Brain microvascular endothelial cell (primary cell): ENCODE measurements around the gene ATP8A2.

ENCODE experiments used
- DNase-seq: peaks from one replicate; pipeline ENCODE4 v3.0.0-alpha.2; 2020
- H3K27ac ChIP-seq: fragments of 250-450 bp; sonication (Bioruptor Pico); 2 replicates; pipeline ENCODE4 v1.5.1; 2020; ENCODE audit warnings: mild to moderate bottlenecking, moderate library complexity
- H3K27me3 ChIP-seq: fragments of 250-450 bp; sonication (Bioruptor Pico); replicated peaks from 2 replicates; pipeline ENCODE4 v1.5.1; 2020; ENCODE audit warnings: mild to moderate bottlenecking
- H3K36me3 ChIP-seq: fragments of 250-450 bp; sonication (Bioruptor Pico); replicated peaks from 2 replicates; pipeline ENCODE4 v1.5.1; 2020; ENCODE audit warnings: mild to moderate bottlenecking
- H3K4me3 ChIP-seq: 2 replicates; pipeline ENCODE4 v1.5.1; 2011; ENCODE audit warnings: low read depth, mild to moderate bottlenecking, control low read depth, low read length, moderate library complexity
- in situ Hi-C: cut with HindIII; loops from 2 replicates; pipeline ENCODE4 v1.10.0; 2017; ENCODE audit warnings: low sequenced_read_pairs, low pct_ligation_motif_present
- TF ChIP-seq, protein P1 (sequence below): IDR thresholded peaks from 2 replicates; pipeline ENCODE4 v1.5.1; 2011; ENCODE audit warnings: low read depth, mild to moderate bottlenecking, moderate library complexity, low read length, control low read depth, inconsistent platforms; ENCODE audit errors: missing control alignments

The ATP8A2 gene

DNA sequence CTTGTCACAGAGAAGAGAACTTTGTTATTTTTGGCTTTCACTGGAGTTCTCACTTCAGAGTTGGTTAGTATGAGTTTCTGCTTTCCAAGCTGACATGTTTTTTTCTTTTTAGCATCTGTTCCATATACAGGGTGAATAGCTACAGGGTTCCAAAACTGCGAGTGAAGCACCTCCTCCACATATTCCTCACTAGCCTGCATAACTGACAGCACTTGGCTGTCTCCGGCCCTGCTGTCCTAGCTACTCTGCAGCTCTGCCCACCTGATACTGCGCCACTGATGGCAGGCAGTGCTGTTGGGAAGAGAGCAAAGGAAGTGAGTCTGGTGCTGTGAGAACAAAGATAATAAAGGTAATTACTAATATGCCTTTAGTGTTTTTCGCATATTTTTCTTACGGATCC, 6.8 kb downstream of the ATP8A2 start:
- Histone ChIP-seq H3K27ac (no peak overlapping the region), H3K4me3 (no peak overlapping the region), H3K27me3 (peaks cover 7% of the 10 kb centered on the region), H3K36me3 (no peaks in the 10 kb centered on the region)
- TF ChIP-seq, protein P1, sequence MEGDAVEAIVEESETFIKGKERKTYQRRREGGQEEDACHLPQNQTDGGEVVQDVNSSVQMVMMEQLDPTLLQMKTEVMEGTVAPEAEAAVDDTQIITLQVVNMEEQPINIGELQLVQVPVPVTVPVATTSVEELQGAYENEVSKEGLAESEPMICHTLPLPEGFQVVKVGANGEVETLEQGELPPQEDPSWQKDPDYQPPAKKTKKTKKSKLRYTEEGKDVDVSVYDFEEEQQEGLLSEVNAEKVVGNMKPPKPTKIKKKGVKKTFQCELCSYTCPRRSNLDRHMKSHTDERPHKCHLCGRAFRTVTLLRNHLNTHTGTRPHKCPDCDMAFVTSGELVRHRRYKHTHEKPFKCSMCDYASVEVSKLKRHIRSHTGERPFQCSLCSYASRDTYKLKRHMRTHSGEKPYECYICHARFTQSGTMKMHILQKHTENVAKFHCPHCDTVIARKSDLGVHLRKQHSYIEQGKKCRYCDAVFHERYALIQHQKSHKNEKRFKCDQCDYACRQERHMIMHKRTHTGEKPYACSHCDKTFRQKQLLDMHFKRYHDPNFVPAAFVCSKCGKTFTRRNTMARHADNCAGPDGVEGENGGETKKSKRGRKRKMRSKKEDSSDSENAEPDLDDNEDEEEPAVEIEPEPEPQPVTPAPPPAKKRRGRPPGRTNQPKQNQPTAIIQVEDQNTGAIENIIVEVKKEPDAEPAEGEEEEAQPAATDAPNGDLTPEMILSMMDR = no peak
- in situ Hi-C loops = no loop called here
- no peak for DNase-seq

DNA sequence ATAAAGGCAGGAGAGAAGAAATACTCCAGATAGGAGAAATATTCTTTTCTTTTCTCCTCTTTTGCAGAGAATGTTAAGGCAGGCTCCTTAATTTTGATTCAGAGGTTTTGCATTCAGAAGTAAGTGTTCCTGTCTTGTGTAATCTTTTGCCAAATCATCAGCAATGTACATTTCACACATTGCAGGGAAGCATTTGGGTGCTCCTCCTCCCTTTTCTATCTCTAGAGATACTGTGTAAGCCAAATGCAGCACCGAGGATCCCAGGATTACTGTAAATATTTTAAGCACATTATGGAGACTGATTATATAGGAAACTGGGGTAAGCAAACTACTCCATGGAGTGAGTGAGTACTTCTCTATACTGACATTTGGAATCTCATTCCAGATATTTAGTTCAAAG, 7.2 kb downstream of the ATP8A2 start:
- TF ChIP-seq, protein P1 = no peak
- H3K27me3 ChIP-seq = peaks cover 2% of the 10 kb centered on the region
- DNase-seq = no peak
- in situ Hi-C loops = no loop called here
- H3K27ac ChIP-seq = no peak overlapping the region
- H3K36me3 ChIP-seq = no peaks in the 10 kb centered on the region
- H3K4me3 ChIP-seq = no peak overlapping the region

DNA sequence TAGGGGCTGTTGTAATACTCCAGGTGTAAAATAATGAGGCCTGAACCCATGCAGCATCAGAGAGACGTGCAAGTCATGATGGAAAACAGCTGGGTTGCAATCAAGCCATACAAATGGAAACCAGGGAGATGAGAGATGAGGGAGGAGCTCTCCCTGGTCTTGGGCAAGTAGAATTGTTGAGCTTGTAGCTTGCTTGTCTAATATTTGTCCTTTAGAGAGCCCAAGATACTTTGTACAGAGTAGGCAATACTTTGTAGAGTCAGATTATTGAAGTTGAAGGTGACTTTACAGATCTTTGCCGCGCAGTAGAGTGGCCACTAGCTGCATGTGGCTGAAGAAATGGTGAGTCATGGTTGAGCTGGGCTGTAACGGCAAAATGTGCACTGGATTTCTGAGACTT, 8.3 kb downstream of the ATP8A2 start:
- Histone ChIP-seq H3K27me3 (no peaks in the 10 kb centered on the region), H3K27ac (no peak overlapping the region), H3K36me3 (no peaks in the 10 kb centered on the region), H3K4me3 (no peak overlapping the region)
- in situ Hi-C loops = no loop called here
- DNase-seq = peak; percentile 14
- TF ChIP-seq, protein P1 = no peak

DNA sequence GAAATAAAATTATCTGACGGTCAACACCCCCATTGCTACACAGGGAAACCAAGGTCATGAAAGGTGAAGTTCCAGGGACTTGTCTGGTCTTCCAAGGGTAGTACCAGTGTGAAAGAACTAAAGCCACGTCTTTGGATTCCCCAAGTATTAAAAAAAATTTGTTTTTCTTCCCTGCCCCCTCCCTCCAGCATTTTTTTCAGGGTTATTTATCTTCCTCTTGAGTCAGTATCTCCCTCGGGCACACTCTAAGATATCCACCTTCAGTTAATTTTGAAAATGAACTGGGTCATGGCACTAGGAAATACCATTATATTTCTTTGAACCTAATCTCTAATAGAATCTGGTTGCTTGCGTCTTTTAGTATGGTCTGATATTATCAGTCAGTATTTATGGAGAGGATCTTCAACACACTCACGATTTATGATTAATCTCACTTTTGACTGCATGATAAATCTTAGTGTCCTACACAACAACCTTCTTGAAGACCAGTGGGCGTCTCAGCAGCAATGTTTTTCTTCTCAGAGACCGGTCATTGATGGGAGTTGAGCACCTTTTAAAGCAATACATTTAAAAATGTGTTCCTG, 9.1 kb downstream of the ATP8A2 start:
- Histone ChIP-seq H3K4me3 (no peak overlapping the region), H3K27ac (no peak overlapping the region), H3K36me3 (no peaks in the 10 kb centered on the region), H3K27me3 (no peaks in the 10 kb centered on the region)
- DNase-seq = no peak
- in situ Hi-C loops = no loop called here
- TF ChIP-seq, protein P1 = no peak

DNA sequence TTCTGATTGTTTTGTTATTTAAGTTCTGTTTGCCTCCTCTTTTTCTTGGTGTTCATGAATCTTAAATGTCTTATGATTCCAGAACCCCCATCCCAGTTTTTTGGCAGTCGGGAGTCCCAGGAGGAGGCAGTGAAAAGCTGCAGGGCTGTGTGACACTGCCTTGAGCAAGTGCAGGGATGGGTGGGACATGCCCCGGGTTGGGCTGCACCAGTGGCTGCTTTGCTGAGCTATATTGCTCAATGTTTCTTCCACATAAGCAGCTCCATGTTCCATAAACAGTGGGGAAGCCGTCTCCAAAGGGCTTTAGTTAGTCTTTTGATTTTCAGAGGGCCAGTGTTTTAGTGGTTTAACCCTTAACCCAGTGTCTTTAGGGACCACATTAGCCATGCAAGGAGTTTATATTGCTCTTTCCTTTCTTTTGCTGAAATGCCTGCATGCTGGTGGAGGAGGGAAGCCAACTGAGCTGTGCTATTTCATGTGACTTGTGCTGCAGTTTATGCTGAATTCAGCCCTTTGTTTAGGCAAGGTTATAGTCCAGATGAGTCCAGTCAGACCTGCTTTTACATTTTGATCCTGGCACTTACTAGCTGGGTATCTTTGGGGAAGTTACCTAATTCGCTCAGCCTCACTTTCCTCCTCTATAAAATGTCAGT, 13.1 kb downstream of the ATP8A2 start:
- DNase-seq = no peak
- TF ChIP-seq, protein P1 = no peak
- no peaks in the 10 kb centered on the region for H3K27me3 ChIP-seq
- H3K4me3 ChIP-seq = no peak overlapping the region
- no peaks in the 10 kb centered on the region for H3K36me3 ChIP-seq
- in situ Hi-C loops = no loop called here
- H3K27ac ChIP-seq = no peak overlapping the region

DNA sequence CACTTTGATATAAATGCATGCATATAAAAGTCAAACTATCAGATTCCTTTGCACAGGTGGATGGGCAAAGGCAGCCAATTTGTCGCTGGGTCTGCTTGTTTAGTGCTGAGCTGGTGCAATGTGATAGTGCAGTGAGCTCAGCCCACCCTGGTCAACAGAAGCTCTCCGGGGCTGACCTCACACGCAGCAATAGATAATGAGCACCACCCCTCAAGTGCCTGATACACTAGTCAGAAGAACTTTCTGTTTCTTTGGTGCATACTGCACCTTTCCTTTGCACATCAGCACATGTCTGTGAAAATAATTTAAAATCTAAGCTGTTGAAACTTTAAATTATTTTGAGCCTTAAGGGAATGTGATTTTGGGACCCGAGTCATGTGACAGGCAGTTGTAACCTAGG, 20.2 kb downstream of the ATP8A2 start:
- in situ Hi-C loops = no loop called here
- DNase-seq = no peak
- Histone ChIP-seq H3K27me3 (no peaks in the 10 kb centered on the region), H3K27ac (no peak overlapping the region), H3K4me3 (no peak overlapping the region), H3K36me3 (no peaks in the 10 kb centered on the region)
- TF ChIP-seq, protein P1 = no peak
